Lower leg skin (tissue), 3 donors: Measurements from ENCODE around the gene COL4A2.

ENCODE experiments used
- POLR2A ChIP-seq, 2 donors: fragments of 450-650 bp; IDR thresholded peaks; one replicate each; pipeline ENCODE4 v1.6.1; 2016 to 2017; ENCODE audit warnings: antibody characterized with exemption in 2 of 2, mild to moderate bottlenecking in 1 of 2, moderate library complexity in 1 of 2
- TF ChIP-seq, protein P1 (sequence below), 3 donors: fragments of 450-650 bp; IDR thresholded peaks; one replicate each; pipeline ENCODE4 v1.5.1; 2016; ENCODE audit warnings: antibody characterized with exemption in 3 of 3, mild to moderate bottlenecking in 3 of 3, moderate library complexity in 2 of 3

DNA sequence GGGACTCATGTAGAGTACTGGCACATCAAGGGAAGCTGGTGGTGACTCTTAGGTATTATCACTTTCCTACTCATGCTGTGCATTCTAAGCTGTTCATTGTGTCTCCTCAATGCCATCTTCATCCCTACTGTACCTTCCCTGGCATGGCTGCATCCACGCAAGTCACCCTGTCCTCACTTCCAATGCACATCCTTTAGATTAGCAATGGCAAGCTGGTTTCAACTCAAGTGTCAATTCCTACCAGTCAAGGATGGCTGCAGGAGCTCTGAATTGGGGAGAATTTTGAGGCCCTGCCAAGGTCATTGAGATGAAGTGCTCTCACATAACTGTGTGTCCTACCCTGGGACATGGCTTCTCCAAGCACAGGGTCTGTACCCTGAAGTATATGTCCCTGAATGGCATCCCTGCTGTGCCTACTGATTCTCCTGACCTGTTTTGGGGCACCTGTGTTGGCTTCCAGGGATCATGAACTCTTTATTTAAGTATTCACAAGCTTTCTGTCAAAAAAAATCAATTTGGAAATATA is 24.7 kb upstream of the COL4A2 start:
- no peak for TF ChIP-seq POLR2A (IDR thresholded peaks at IDR 0.05)
- TF ChIP-seq, protein P1, sequence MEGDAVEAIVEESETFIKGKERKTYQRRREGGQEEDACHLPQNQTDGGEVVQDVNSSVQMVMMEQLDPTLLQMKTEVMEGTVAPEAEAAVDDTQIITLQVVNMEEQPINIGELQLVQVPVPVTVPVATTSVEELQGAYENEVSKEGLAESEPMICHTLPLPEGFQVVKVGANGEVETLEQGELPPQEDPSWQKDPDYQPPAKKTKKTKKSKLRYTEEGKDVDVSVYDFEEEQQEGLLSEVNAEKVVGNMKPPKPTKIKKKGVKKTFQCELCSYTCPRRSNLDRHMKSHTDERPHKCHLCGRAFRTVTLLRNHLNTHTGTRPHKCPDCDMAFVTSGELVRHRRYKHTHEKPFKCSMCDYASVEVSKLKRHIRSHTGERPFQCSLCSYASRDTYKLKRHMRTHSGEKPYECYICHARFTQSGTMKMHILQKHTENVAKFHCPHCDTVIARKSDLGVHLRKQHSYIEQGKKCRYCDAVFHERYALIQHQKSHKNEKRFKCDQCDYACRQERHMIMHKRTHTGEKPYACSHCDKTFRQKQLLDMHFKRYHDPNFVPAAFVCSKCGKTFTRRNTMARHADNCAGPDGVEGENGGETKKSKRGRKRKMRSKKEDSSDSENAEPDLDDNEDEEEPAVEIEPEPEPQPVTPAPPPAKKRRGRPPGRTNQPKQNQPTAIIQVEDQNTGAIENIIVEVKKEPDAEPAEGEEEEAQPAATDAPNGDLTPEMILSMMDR (IDR thresholded peaks at IDR 0.05): no peak
